SK-N-SH (cell line): ENCODE results near the gene CNOT11. TPM values are rescaled to one million over a fixed set of nuclear protein-coding genes. Genes with fewer than 3 reads are reported as not detected.

Experiments
- CTCF ChIA-PET: fragments of 300-600, 350-600 bp; formaldehyde crosslinking; extraction: SDS; loops from one replicate; lab custom pipeline; 2021; lab: Yijun Ruan, JAX
- POLR2A ChIA-PET: fragments of 350-600 bp; sonication (Branson Sonifier 250); formaldehyde crosslinking; extraction: SDS; loops from one replicate; lab custom pipeline; 2020; ENCODE audit warnings: antibody characterized with exemption, inconsistent platforms; lab: Yijun Ruan, JAX
- DNase-seq: peaks from one replicate; pipeline ENCODE4 v3.0.0; 2012
- H2AFZ ChIP-seq: fragments of 200-600 bp; sonication (generic); 2 replicates; pipeline ENCODE4 v1.8.1; 2016; ENCODE audit warnings: antibody characterized with exemption, mild to moderate bottlenecking, low read depth
- H3F3A ChIP-seq: fragments of 200-600 bp; sonication (generic); replicated peaks from 2 replicates; pipeline ENCODE3; 2016; ENCODE audit warnings: antibody characterized with exemption, mild to moderate bottlenecking; ENCODE audit not compliant: insufficient read depth
- H3K27ac ChIP-seq, 2 experiments: fragments of 200-500 bp in 1 of 2; fragments of 200-600 bp in 1 of 2; sonication (Bioruptor generic) in 1 of 2; sonication (generic), shearing (Covaris generic) in 1 of 2; 2 replicates each; pipeline versions ENCODE4 v1.5.1 to v1.6.1; 2014 to 2016; ENCODE audit warnings: low read depth in 2 of 2, inconsistent platforms in 1 of 2, low read length in 1 of 2, mild to moderate bottlenecking in 1 of 2, mixed read lengths in 1 of 2
- H3K27me3 ChIP-seq: fragments of 200-600 bp; sonication (generic), shearing (Covaris generic); 2 replicates; pipeline ENCODE4 v1.6.1; 2016; ENCODE audit warnings: mixed run types; ENCODE audit not compliant: insufficient read depth
- H3K36me3 ChIP-seq, 2 experiments: fragments of 200-500 bp in 1 of 2; fragments of 200-600 bp in 1 of 2; sonication (Bioruptor generic) in 1 of 2; sonication (generic) in 1 of 2; replicated peaks in 1 of 2; 2 replicates each; pipeline versions ENCODE3 to v1.5.1; 2014 to 2016; ENCODE audit warnings: low read length in 1 of 2, mild to moderate bottlenecking in 1 of 2; ENCODE audit not compliant: insufficient read depth in 2 of 2, control insufficient read depth in 1 of 2
- H3K4me1 ChIP-seq, 2 experiments: fragments of 200-500 bp in 1 of 2; fragments of 200-600 bp in 1 of 2; sonication (Bioruptor generic) in 1 of 2; sonication (generic), shearing (Covaris generic) in 1 of 2; 2 replicates each; pipeline versions ENCODE4 v1.5.1 to v1.6.1; 2014 to 2016; ENCODE audit warnings: low read depth in 1 of 2, low read length in 1 of 2, mixed run types in 1 of 2; ENCODE audit not compliant: insufficient read depth in 2 of 2, control insufficient read depth in 1 of 2
- H3K4me2 ChIP-seq: fragments of 200-600 bp; sonication (generic), shearing (Covaris generic); 2 replicates; pipeline ENCODE4 v1.6.1; 2017; ENCODE audit warnings: mixed run types
- H3K4me3 ChIP-seq, 2 experiments: fragments of 200-500 bp in 1 of 2; fragments of 200-600 bp in 1 of 2; sonication (Bioruptor generic) in 1 of 2; sonication (generic), shearing (Covaris generic) in 1 of 2; 2 replicates each; pipeline versions ENCODE4 v1.5.1 to v1.8.1; 2014 to 2016; ENCODE audit warnings: low read depth in 2 of 2, inconsistent platforms in 1 of 2, low read length in 1 of 2, mild to moderate bottlenecking in 1 of 2, mixed read lengths in 1 of 2, moderate library complexity in 1 of 2
- H3K79me2 ChIP-seq: fragments of 200-600 bp; sonication (generic); 2 replicates; pipeline ENCODE4 v1.8.1; 2017; ENCODE audit warnings: mild to moderate bottlenecking; ENCODE audit not compliant: insufficient read depth
- H3K9ac ChIP-seq: fragments of 200-600 bp; sonication (generic); 2 replicates; pipeline ENCODE4 v1.6.1; 2017; ENCODE audit warnings: mixed run types
- H3K9me2 ChIP-seq: fragments of 200-600 bp; sonication (generic); 2 replicates; pipeline ENCODE4 v1.6.1; 2017; ENCODE audit warnings: mixed run types
- H3K9me3 ChIP-seq: fragments of 200-600 bp; sonication (generic); 2 replicates; pipeline ENCODE4 v1.6.1; 2017; ENCODE audit warnings: mixed run types, mild to moderate bottlenecking, moderate library complexity
- H4K20me1 ChIP-seq: fragments of 200-600 bp; sonication (generic); 2 replicates; pipeline ENCODE4 v1.6.1; 2017; ENCODE audit warnings: mild to moderate bottlenecking, mixed run types; ENCODE audit not compliant: insufficient read depth
- EP300 ChIP-seq, 2 experiments: IDR thresholded peaks; 2 replicates each; pipeline versions ENCODE4 v1.4.0 to v1.6.1; 2012; ENCODE audit warnings: borderline replicate concordance in 1 of 2, low read depth in 1 of 2, low read length in 1 of 2
- FOSL2 ChIP-seq: IDR thresholded peaks from 2 replicates; pipeline ENCODE4 v1.4.0; 2012; ENCODE audit warnings: low read depth, mild to moderate bottlenecking, moderate library complexity, borderline replicate concordance
- FOXJ3 ChIP-seq: sonication (generic); formaldehyde crosslinking; IDR thresholded peaks from 2 replicates; pipeline ENCODE4 v1.5.1; 2020; ENCODE audit warnings: mild to moderate bottlenecking, missing genetic modification reagents
- GABPA ChIP-seq: IDR thresholded peaks from 2 replicates; pipeline ENCODE4 v1.4.0; 2012; ENCODE audit warnings: low read depth, mild to moderate bottlenecking
- MXI1 ChIP-seq: IDR thresholded peaks from 2 replicates; pipeline ENCODE4 v1.6.1; 2012; ENCODE audit warnings: mild to moderate bottlenecking, low read depth, low read length, improper control_type of control experiment
- POLR2AphosphoS5 ChIP-seq: IDR thresholded peaks from 2 replicates; pipeline ENCODE4 v1.6.1; 2012; ENCODE audit warnings: low read depth, low read length
- RAD21 ChIP-seq: IDR thresholded peaks from 2 replicates; pipeline ENCODE4 v1.6.1; 2012; ENCODE audit warnings: mild to moderate bottlenecking, low read length
- RCOR1 ChIP-seq: fragments of 150-350 bp; IDR thresholded peaks from 2 replicates; pipeline ENCODE4 v1.6.1; 2017; ENCODE audit warnings: antibody characterized with exemption, low read length
- SMC3 ChIP-seq: IDR thresholded peaks from 2 replicates; pipeline ENCODE4 v1.6.1; 2012; ENCODE audit warnings: low read depth, low read length, improper control_type of control experiment
- TAF1 ChIP-seq: IDR thresholded peaks from 2 replicates; pipeline ENCODE4 v1.6.1; 2012; ENCODE audit warnings: low read depth, mild to moderate bottlenecking, low read length, moderate library complexity, borderline replicate concordance
- YY1 ChIP-seq: IDR thresholded peaks from 2 replicates; pipeline ENCODE4 v1.4.0; 2012; ENCODE audit warnings: low read depth, mild to moderate bottlenecking
- WGBS: methylation state at CpG from one replicate; pipeline ENCODE4 v1.1.6; 2017; ENCODE audit warnings: low lambda C conversion rate; 5-methylcytosine and 5-hydroxymethylcytosine counted together
- polyA plus RNA-seq, 3 experiments: library from polyadenylated mRNA; depleted of rRNA; stranded (reverse); fragments of >200 nt; gene quantifications; 2 replicates each; pipeline ENCODE4 v1.2.3, GENCODE V29; 2012
- TF ChIP-seq, protein P1 (sequence below): fragments of 150-350 bp; IDR thresholded peaks from 2 replicates; pipeline ENCODE4 v1.6.1; 2017; ENCODE audit warnings: antibody characterized with exemption, low read length, low read depth, borderline replicate concordance
- TF ChIP-seq, protein P2 (sequence below): IDR thresholded peaks from 2 replicates; pipeline ENCODE4; 2012
- TF ChIP-seq, protein P3 (sequence below): IDR thresholded peaks from 2 replicates; pipeline ENCODE4 v1.4.0; 2012; ENCODE audit warnings: low read depth
- TF ChIP-seq, protein P4 (sequence below): IDR thresholded peaks from 2 replicates; pipeline ENCODE4 v1.6.1; 2012; ENCODE audit warnings: mild to moderate bottlenecking, low read depth, low read length, moderate library complexity

Gene CNOT11
- polyA plus RNA-seq, 1 of the 3 experiments (the other 2 are of a cell fraction), result 38.4 TPM

DNA sequence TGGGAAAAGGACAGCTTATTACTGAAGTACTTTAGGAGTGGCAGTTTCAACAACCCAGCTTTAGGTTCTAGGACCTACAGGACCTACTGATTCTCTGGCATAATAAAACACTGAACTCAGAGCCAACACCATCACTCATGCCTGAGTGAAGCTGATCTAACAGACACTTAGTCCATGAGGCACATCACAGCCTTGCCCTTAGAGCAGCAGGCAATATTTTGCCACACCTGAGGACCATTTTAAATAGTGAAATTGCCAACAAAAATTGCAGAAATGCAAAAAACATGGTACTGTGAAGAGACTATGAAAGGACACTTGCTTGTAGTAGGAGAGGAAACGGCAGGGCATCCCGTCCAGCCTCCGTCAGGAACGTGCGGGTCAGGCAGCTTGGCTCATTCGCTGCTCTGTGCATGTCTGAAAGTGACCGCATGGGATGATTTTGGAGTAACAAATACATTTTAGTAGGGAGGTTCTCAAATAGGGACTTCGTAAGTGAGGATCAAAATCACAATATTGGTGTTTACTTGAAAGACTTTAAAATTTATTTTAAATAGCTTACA, 18.1 kb downstream of the CNOT11 start:
- H2AFZ ChIP-seq, result no peak overlapping the region
- TF ChIP-seq, protein P1, sequence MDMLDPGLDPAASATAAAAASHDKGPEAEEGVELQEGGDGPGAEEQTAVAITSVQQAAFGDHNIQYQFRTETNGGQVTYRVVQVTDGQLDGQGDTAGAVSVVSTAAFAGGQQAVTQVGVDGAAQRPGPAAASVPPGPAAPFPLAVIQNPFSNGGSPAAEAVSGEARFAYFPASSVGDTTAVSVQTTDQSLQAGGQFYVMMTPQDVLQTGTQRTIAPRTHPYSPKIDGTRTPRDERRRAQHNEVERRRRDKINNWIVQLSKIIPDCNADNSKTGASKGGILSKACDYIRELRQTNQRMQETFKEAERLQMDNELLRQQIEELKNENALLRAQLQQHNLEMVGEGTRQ, result no peak
- TF ChIP-seq FOSL2, result no peak
- TF ChIP-seq YY1, result no peak
- TF ChIP-seq, protein P2, sequence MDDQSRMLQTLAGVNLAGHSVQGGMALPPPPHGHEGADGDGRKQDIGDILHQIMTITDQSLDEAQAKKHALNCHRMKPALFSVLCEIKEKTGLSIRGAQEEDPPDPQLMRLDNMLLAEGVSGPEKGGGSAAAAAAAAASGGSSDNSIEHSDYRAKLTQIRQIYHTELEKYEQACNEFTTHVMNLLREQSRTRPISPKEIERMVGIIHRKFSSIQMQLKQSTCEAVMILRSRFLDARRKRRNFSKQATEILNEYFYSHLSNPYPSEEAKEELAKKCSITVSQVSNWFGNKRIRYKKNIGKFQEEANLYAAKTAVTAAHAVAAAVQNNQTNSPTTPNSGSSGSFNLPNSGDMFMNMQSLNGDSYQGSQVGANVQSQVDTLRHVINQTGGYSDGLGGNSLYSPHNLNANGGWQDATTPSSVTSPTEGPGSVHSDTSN, result no peak
- TF ChIP-seq, protein P3, sequence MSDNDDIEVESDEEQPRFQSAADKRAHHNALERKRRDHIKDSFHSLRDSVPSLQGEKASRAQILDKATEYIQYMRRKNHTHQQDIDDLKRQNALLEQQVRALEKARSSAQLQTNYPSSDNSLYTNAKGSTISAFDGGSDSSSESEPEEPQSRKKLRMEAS, result no peak
- TF ChIP-seq RAD21, result no peak
- no peak for TF ChIP-seq FOXJ3 (CRISPR knock-in tag)
- no peak for TF ChIP-seq TAF1
- TF ChIP-seq RCOR1, result no peak
- TF ChIP-seq GABPA, result no peak
- no peak for TF ChIP-seq POLR2AphosphoS5
- TF ChIP-seq, protein P4, sequence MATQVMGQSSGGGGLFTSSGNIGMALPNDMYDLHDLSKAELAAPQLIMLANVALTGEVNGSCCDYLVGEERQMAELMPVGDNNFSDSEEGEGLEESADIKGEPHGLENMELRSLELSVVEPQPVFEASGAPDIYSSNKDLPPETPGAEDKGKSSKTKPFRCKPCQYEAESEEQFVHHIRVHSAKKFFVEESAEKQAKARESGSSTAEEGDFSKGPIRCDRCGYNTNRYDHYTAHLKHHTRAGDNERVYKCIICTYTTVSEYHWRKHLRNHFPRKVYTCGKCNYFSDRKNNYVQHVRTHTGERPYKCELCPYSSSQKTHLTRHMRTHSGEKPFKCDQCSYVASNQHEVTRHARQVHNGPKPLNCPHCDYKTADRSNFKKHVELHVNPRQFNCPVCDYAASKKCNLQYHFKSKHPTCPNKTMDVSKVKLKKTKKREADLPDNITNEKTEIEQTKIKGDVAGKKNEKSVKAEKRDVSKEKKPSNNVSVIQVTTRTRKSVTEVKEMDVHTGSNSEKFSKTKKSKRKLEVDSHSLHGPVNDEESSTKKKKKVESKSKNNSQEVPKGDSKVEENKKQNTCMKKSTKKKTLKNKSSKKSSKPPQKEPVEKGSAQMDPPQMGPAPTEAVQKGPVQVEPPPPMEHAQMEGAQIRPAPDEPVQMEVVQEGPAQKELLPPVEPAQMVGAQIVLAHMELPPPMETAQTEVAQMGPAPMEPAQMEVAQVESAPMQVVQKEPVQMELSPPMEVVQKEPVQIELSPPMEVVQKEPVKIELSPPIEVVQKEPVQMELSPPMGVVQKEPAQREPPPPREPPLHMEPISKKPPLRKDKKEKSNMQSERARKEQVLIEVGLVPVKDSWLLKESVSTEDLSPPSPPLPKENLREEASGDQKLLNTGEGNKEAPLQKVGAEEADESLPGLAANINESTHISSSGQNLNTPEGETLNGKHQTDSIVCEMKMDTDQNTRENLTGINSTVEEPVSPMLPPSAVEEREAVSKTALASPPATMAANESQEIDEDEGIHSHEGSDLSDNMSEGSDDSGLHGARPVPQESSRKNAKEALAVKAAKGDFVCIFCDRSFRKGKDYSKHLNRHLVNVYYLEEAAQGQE, result no peak
- TF ChIP-seq EP300 (IDR thresholded peaks at IDR 0.05; ENCODE audit: borderline replicate concordance in 1 of 2, low read depth in 1 of 2, low read length in 1 of 2), result no peak
- no peak for TF ChIP-seq MXI1
- no peak for TF ChIP-seq SMC3
- ChIA-PET POLR2A (no interaction called here), CTCF (interaction anchor here (1.5 kb wide), 1 partner anchor 17 kb away, joined by 6 read pairs; no protein-coding TSS in a partner anchor)
- DNase-seq, result no peak
- H3K9ac ChIP-seq, result no peak overlapping the region
- no peaks in the 10 kb centered on the region for H3K27me3 ChIP-seq
- no peak overlapping the region for H3K4me2 ChIP-seq
- H3K27ac ChIP-seq, result no peak overlapping the region
- H3K4me3 ChIP-seq, result no peak overlapping the region
- 95% methylated on average over 8 of the region's 8 CpGs for WGBS
- no peaks in the 10 kb centered on the region for H3K4me1 ChIP-seq
- H3K9me3 ChIP-seq, result no peaks in the 10 kb centered on the region
- H4K20me1 ChIP-seq, result no peaks in the 10 kb centered on the region
- H3K36me3 ChIP-seq, result peaks cover 76% of the 10 kb centered on the region in 2 experiments
- no peaks in the 10 kb centered on the region for H3K9me2 ChIP-seq
- H3K79me2 ChIP-seq, result peaks cover 14% of the 10 kb centered on the region; the same call in 1 of the 2 replicates
- H3F3A ChIP-seq, result peaks cover 19% of the 10 kb centered on the region
